DMS153 (cell line): ENCODE results near the gene TBC1D20.
"Not testable (repeated sequence)": the region's sequence is repeated elsewhere in the genome, so short reads cannot be mapped to it uniquely, and the experiment has no call there.

Source experiments
- DNase-seq: peaks from one replicate; lab custom pipeline; 2025; lab: John Stamatoyannopoulos, UW

Gene TBC1D20

DNA sequence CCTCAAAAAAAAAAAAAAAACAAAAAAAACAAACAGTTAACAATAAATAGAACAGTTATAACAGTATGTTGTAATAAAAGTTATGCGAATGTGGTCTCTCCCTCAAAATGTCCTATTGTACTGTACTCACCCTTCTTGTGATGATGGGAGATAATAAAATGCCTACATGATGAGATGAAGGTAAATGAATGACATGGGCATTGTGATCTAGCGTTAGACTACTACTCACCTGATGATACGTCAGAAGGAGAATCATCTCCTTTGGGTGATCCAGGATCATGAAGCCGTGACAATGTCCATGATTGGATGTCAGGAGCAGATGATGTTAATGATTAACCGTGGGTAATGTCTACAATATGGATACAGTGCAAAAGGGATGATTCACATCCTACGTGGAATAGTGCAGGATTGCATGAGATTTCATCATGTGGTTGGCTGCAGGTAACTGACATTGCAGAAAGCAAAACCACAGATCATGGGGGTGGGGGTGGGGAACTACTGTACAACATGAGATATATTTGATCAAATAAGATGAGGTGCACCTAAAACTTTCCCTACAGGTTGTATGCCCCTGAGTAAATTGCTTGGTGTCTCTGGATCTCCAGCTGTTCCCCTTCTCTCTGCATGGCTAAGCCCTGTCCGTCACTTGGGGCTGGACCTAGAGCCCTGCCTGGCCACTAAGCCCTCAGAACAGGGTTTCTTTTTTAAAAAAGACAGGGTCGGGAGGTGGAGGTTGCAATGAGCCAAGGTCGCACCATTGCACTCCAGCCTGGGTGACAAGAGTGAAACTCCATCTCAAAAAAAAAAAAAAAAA, 60.4 kb downstream of the TBC1D20 start:
- DNase-seq: no peak

DNA sequence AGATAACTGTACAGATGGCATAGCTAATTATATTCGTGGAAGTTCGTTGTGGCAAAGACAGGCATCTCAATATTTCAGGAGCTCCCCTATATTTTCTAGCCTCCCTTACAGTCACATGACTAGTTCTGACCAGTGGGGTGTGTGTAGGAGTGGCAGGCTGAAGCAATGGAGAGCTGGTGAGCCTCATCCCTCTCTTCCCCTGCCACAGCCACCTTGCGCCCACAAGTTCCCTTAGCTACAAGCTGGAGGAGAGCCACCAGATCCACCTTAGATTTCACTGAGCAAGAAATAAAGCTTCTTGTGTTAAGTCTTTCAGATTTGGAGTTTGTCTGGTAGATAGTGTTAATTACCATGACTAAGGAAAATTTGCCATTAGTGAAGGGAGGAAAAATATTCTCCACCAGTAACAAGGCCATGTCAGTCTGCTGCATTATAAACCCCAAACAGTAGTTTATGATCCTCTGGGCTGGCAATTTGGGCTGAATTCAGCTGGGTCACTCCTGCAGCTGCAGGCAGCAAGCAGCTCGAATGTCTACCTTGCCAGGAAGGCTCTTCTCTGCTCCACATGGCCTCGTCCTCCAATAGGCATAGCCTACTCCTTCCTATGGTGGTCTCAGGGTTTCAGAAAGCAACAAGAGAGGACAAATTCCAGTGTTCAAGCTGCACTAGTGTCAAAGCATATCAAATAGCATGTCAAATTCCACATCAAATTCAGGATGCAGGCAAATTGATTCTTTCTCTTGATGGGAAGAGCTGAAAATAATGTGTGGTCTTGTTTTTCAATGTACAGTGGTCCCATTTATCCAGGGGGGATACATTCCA, 61.7 kb downstream of the TBC1D20 start:
- no peak for DNase-seq

DNA sequence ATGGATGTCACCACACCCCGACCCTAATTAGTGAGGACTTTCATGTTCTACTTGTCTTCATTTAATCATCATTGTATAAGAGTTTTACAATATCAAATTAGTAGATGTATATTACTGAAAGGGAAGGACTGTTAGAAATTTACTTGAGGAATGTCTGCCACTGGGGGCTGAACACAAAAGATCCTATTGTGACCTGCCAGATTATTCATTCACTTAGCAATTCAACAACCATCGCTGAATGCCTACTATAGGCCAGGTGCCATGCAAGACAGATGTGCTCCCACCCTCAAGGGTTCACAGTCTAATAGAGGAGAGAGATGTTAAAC, 62.2 kb downstream of the TBC1D20 start:
- DNase-seq: no peak

DNA sequence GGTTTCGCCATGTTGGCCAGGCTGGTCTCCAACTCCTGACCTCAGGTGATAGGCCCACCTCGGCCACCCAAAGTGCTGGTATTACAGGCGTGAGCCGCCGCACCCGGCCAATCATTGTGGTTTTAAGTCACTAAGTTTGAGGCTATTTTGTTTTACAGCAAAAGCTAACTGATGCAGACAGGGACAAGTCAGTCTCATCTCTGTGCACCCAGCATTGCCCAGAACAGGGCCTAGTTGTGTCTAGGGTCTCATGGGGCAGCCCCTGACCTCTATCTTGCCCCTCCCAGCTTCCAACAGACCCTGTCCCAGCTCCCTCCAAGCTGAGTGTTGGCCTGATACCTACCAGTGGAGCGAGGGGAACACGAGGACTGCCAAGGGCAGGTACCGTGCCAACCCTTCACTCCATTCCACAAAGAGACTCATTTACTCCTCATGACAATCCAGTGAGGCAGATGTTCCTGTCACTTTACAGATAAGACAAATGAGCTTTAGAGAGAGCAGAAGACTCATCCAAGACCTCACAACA, 63.1 kb downstream of the TBC1D20 start:
- DNase-seq: no peak

DNA sequence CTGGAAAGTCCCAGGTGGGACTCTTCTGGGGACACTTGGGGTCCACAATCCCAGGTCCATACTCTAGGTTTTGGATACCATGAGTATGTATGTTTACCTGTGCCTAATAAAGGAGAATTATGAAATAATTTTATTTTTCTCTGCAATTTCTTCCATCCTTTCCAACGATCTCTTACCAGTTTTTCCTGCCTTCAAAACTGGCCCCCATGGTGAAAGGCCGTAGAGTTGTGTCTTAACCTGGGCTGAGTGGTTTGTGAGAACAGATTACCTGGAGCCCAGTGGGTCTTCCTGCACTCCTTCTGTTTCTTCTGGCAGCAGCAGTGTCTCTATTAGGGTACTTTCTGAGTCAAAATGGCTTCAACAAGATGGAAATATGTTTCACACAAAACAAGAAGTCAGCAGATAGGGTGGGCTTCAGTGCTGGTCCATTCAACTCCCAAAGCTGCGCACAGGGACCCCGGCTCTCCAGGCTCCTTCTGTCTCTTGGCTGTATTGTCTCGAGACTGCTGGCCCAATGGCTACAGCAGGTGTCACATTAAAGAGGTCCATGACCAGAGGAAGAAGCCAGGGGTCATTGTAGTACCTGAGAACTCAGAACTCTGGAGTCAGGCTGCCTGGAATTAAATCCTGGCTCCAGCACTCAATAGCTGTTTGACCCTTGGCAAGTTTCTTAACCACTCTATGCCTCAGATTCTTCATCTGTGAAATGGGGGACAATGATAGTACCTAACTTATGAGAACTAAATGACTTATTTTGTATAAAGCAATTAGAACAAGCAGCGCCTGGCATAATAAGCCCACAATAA, 64.7 kb downstream of the TBC1D20 start:
- DNase-seq: no peak

DNA sequence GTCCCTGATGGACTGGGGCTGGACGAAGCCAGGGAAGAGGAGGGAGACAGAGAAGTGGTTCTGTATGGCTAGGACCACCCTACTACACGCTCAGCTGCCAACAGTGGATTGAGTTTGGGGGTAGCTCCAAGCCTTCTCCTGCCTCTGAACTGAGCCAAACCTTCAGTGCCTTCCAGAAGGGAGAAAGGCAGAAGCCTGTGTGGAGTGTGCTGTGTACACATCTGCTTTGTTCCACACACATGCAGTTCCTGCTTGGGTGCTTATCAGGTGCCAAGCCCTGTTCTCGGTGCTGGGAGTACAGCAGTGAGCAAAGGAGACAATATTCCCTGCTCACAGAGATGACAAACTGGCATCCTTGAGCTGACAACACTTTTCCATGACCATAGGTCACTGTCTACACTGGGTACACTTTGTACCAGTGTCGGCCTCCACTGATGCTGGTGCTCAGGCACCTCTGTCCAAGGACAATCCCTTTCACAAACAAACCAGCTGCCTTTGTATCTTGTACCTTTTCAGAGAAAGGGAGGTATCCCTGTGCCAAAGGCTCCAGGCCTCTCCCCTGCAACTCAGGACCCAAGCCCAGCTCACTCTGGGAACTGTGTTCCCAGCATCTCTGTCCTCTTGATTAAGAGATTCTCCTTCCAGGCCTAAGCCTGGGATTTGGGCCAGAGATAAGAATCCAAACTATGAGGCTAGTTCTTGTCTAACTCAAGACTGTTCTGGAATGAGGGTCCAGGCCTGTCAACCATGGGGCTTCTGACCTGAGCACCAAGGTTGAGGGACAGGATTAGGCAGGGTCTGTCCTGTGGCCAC, 65.5 kb downstream of the TBC1D20 start:
- DNase-seq: no peak

DNA sequence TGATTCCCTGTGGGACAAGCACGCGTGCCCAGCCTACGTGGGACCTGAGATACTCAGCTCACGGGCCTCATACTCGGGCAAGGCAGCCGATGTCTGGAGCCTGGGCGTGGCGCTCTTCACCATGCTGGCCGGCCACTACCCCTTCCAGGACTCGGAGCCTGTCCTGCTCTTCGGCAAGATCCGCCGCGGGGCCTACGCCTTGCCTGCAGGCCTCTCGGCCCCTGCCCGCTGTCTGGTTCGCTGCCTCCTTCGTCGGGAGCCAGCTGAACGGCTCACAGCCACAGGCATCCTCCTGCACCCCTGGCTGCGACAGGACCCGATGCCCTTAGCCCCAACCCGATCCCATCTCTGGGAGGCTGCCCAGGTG, 66.1 kb downstream of the TBC1D20 start:
- no peak for DNase-seq

DNA sequence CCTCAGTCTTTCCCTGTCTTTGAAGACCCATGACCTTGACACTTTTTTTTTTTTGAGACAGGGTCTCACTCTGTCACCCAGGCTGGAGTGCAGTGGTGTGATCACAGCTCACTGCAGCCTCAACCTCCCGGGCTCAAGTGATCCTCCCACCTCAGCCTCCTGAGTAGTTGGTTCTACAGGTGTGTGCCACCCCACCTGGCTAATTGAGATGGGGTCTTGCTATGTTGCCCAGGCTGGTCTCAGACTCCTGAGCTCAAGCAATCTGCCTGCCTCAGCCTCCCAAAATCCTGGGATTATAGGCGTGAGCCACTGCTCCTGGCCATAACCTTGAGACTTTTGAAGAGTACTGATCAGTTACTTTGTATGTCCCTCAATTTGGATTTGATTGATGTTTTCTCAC, 69.0 kb downstream of the TBC1D20 start:
- not testable (repeated sequence) for DNase-seq

DNA sequence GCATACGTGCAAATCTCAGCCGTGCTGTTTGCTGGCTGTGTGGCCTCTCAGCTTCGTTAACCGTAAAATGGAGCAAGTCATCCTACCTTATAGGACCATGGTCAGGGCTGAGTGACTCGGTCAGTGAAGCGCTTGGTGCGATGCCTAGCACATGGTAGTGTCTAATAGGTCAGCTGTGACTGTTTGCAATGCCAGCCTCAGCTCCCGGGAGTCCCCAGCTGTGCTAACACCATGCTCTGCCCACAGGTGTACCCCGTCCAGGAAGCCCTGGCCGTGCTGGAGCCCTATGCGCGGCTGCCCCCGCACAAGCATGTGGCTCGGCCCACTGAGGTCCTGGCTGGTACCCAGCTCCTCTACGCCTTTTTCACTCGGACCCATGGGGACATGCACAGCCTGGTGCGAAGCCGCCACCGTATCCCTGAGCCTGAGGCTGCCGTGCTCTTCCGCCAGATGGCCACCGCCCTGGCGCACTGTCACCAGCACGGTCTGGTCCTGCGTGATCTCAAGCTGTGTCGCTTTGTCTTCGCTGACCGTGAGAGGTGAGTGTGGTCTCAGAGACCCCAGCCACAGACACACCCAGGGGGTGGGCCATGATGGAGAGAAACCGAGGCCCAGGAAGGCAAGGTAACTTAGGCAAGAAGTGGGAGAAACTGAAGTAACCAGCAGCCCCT, 71.2 kb downstream of the TBC1D20 start:
- DNase-seq: no peak

DNA sequence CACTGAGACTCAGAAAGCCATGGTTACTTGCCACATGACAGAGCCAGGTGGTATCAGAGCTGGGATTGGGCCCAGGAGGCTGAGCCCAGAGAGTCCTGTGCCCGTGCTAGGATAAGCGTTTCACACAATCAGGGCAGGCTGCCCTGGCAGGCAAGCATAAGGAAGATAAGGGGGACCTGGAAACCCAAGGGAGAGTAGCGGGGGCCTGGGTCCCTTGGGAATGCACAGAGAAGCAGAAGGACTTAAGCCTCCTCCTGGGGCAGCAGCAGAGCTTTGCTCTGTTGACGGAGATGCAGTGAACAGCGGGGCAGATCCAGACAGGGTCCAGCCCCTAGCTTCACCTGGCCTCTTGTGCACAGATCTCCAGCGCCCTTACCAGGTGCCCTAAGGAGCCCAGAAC, 73.1 kb downstream of the TBC1D20 start:
- no peak for DNase-seq

DNA sequence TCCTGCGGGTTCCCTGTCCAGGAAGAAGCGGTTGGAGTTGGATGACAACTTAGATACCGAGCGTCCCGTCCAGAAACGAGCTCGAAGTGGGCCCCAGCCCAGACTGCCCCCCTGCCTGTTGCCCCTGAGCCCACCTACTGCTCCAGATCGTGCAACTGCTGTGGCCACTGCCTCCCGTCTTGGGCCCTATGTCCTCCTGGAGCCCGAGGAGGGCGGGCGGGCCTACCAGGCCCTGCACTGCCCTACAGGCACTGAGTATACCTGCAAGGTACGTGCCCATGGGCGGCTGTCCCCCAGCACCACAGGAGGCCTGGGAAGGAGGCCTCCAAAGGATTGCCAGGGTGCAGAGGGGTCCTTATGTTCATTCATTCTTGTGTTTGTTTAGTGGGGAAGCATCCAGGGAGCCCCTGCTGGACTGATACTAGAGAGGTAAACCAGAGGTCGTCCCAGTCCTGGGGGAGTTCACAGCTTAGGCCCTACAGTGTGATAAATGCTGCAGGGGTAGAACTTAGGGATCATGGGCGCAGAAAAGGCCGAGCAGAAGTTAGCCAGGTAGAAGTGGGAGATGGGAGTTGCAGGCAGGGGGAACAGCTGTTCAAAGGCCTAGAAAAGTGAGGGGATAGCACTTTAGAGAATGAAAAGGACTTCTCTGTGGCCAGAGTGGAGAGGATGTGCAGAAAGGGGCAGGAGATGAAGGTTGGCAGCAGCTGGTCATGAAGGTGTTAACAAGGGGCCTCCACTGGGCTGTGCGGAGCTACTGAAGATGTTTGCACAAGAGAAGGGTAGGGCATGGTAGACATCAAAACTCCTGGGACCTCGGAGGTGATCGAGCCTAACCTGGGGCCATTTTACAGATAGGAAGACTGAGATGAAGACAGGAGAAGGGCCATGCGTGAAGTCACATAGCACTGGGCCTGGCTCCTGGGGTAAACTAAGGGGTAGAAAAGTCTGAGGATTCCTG, 74.0 kb downstream of the TBC1D20 start:
- no peak for DNase-seq

DNA sequence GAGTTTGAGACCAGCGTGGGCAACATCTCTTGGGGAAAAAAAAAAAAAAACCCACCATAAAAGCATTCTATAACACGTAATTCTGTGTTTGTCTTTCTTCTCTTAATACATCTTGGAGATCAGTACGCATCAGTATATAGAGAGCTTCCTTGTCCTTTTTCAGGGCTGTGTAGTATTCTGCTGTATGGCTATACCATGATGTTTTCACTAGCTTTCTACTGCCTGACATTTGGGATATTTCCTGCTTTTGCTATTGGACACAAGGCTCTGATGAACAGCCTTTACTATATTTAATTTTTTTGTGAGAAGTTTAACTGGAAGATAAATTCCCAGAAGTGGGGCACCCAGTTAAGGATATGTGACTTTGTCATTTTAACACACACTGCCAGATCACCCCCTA, 74.8 kb downstream of the TBC1D20 start:
- DNase-seq: no peak

DNA sequence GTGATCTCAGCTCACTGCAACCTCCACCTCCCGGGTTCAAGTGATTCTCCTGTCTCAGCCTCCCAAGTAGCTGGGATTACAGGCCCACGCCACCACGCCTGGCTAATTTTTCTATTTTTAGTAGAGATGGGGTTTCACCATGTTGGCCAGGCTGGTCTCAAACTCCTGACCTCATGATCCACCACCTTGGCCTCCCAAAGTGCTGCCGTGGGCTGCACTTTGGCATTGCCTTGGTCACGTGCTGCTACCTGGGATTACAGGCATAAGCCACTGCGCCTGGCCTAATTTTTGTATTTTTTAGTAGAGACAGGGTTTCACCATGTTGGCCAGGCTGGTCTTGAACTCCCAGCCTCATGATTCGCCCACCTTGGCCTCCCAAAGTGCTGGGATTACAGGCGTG, 75.7 kb downstream of the TBC1D20 start:
- DNase-seq: not testable (repeated sequence)
